ENCODE data around the gene BCL7A. TPM values are rescaled to one million over a fixed set of nuclear protein-coding genes. Genes with fewer than 3 reads are reported as not detected.
A peak's percentile ranks its signal among the peaks of the same experiment; 100 is the strongest.

The BCL7A gene
- total and polyA plus RNA-seq, 9 of the 15 experiments (the other 6 are each of a cell fraction or from before 2014, with no cell fraction given), result 0.25 to 21.9 (median 14.9) TPM

GRCh38 chr12:122078141-122079032 is 56.7 kb downstream of the BCL7A start, which contains the start of gene MLXIP (continued):
- TF ChIP-seq CTCF (IDR thresholded peaks at IDR 0.05 in 2 of 3, conservative IDR thresholded peaks at IDR 0.05 in 1 of 3; ENCODE audit: insufficient read depth in 2 of 3, low read depth in 1 of 3, low read length in 3 of 3) (no peak), CBX5 (IDR thresholded peaks at IDR 0.05; ENCODE audit: borderline replicate concordance, low read depth) (no peak), ZNF512 (tag; IDR thresholded peaks at IDR 0.05) (no peak), HINFP (tag; conservative IDR thresholded peaks at IDR 0.05; ENCODE audit: low read depth) (no peak), HMG20B (CRISPR knock-in tag; IDR thresholded peaks at IDR 0.05) (no peak), ZFX (CRISPR knock-in tag; IDR thresholded peaks at IDR 0.05) (peak; percentile 98), TEAD4 (IDR thresholded peaks at IDR 0.05; ENCODE audit: low read length) (no peak), TEAD4 (CRISPR knock-in tag; IDR thresholded peaks at IDR 0.05; ENCODE audit: borderline replicate concordance) (no peak), JUN (IDR thresholded peaks at IDR 0.05; ENCODE audit: borderline replicate concordance, low read depth, low read length) (peak; percentile 71), JUN (CRISPR knock-in tag; IDR thresholded peaks at IDR 0.05; ENCODE audit: borderline replicate concordance) (peak; percentile 51; the same call in 1 of the 2 replicates), ZNF277 (CRISPR knock-in tag; IDR thresholded peaks at IDR 0.05; ENCODE audit: borderline replicate concordance) (no peak), NR1H2 (CRISPR knock-in tag; IDR thresholded peaks at IDR 0.05) (no peak), TCF15 (CRISPR knock-in tag; IDR thresholded peaks at IDR 0.05) (no peak), MCM3 (IDR thresholded peaks at IDR 0.05) (no peak), PCBP1 (IDR thresholded peaks at IDR 0.05; ENCODE audit: low read depth, low read length, poor library complexity, severe bottlenecking) (peak; percentile 50), HCFC1 (IDR thresholded peaks at IDR 0.05; ENCODE audit: low read depth, low read length) (0 out of 2 replicates have a peak, but pooled peaks have one; percentile 8), JUNB (CRISPR knock-in tag; conservative IDR thresholded peaks at IDR 0.05) (no peak), WHSC1 (IDR thresholded peaks at IDR 0.05; ENCODE audit: low read length) (no peak), PRMT5 (CRISPR knock-in tag; IDR thresholded peaks at IDR 0.05) (no peak)
